Fibroblast of the conjunctiva (primary cell): Measurements from ENCODE around the gene ETNK2.
"Not testable (repeated sequence)": the region's sequence is repeated elsewhere in the genome, so short reads cannot be mapped to it uniquely, and the experiment has no call there.

Experiments
- DNase-seq: peaks from one replicate; pipeline ENCODE4 v3.0.0-alpha.2; 2010; ENCODE audit warnings: low read depth

Gene ETNK2

DNA sequence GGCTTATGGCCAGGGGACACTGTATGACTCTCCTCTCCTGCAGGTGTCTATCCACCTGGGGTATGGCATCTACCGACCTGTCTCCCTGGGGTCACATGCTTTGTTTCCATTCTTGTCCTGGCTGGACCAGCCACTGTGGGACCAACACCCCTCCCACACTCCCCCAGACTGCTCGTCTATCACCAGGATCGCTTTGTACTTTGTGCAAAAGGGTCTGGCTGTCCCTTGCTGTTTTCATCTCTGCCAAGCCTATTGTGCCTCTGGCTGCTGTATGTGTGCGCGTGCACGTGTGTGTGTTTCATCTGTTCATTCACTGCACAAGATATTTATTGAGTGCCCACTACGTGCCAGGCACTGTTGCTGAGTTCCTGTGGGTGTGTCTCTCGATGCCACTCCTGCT is 25.5 kb downstream of the ETNK2 start:
- DNase-seq = no peak

DNA sequence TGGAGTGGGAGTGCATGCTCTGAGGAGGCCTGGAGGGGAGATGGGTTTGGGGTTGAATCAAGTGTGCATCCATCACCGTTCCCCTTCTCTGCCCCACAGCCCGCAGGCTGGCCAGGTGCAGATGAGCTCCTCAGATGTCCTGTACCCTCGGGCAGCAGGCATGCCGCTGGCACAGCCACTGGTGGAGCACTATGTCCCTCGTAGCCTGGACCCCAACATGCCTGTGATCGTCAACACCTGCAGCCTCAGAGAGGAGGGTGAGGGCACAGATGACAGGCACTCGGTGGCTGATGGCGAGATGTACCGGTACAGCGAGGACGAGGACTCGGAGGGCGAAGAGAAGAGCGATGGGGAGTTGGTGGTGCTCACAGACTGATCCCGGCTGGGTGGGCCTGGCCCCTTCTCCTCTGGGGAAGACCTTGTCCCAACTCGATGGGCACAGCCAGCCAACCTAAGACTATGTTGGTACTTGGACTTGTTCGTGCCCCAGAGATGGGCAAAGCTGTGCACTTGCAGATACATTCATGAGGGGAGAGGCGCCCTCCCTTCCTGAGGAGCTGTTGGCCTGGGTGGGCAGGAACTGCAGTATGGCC is 26.0 kb downstream of the ETNK2 start:
- DNase-seq = no peak

DNA sequence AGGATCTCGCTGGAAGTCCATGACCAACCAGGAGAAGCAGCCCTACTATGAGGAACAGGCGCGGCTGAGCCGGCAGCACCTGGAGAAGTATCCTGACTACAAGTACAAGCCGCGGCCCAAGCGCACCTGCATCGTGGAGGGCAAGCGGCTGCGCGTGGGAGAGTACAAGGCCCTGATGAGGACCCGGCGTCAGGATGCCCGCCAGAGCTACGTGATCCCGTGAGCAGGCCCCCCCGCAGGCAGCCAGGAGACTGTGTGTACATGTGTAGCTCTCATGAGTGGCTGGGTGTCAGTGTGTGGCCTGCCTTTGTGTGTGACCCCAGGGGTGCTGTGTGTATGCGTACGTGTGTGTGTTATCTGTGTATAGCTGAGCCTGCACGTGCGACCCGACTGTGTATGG is 27.2 kb downstream of the ETNK2 start:
- no peak for DNase-seq

DNA sequence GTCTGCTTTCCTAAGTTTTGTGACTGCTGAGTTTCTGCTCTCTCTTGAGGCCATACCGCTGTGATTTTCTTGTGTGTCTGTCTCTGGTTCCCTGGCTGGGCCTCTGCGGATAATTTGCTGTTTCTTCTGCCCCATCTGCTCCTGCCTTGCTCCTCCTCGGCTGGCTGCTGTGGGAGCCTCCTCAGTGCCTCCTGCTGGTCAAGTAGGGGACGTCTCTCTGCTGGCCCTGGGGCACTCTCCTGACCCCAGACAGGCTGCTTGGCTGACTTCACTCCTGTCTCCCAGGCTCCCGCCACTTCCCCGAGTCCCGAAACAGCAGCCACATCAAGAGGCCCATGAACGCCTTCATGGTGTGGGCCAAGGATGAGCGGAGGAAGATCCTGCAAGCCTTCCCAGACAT is 28.5 kb downstream of the ETNK2 start:
- DNase-seq = no peak

DNA sequence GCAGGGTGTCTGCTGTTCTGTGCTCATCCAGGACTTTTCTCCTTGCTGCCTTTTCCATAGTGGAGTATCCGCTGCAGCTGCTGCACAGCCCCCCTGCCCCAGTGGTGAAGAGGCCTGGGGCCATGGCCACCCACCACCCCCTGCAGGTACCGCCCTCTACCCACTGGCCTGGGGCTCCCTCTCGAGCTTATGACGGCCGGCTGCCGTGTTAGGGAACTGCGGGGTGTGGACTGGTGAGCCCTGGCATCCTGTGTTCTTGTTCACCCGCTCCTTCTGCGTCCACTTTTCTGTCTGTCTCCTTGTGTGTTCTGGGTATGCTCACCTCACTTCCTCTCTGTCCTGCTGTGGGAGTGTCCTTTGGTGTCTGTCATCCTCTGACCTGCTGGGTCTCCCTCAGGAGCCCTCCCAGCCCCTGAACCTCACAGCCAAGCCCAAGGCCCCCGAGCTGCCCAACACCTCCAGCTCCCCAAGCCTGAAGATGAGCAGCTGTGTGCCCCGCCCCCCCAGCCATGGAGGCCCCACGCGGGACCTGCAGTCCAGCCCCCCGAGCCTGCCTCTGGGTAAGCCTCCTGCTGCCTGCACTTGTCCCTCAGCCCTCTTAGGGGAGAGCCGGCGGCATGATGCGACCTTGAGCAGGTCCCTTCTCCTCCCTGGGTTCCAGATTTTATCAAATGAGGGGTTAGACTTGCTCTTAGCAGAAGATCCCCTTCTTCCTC is 29.8 kb downstream of the ETNK2 start:
- no peak for DNase-seq

DNA sequence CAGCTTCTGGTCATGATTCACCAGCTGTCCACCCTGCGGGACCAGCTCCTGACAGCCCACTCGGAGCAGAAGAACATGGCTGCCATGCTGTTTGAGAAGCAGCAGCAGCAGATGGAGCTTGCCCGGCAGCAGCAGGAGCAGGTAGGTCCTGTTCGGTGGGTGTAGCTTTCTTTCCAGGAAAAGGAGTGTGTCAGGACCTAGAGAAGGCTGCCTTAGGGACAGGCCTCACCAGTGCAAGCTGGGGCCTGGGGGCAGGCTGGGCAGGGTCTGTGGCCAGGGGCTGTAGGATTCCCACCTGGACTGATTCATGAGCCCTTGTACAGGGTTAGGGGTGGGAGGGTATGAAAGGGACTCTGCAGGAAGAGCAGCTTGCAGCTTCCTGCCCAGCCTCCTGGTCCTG is 35.3 kb downstream of the ETNK2 start:
- DNase-seq = no peak

DNA sequence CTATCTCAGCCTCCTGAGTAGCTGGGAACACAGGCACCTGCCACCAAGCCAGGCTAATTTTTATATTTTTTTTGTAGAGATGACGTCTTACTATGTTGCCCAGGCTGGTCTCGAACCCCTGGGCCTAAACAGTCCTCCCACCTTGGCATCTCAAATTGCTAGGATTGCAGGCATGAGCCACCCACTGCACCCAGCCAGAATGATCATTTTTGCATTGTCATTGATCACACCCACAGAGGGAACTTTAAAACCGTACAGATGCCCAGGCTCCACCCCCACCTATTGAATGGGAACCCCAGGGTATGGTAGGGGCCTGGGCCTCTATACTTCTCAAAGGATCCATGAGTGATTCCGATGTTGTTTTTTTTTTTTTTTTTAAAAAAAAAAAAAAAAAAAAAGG is 36.7 kb downstream of the ETNK2 start:
- no peak for DNase-seq

DNA sequence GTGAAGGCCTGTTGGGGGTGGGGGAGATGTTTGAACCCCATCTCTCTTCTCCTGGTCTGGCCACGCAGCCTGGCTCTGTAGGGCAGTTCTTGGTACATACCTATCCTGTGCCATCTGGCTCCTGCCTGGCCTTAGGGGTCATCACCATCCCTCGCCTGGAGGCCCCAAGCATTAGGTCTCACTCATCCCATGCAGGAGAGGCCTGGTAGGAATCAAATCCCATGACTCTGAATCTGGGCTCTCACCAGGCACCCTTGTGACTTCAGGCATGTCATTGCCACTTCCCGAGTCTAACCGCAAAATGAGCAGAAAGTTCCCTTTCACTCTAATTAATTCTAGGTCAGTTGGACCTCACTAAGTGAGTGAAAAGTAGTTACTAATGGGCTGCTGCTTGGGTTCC is 37.2 kb downstream of the ETNK2 start:
- no peak for DNase-seq

DNA sequence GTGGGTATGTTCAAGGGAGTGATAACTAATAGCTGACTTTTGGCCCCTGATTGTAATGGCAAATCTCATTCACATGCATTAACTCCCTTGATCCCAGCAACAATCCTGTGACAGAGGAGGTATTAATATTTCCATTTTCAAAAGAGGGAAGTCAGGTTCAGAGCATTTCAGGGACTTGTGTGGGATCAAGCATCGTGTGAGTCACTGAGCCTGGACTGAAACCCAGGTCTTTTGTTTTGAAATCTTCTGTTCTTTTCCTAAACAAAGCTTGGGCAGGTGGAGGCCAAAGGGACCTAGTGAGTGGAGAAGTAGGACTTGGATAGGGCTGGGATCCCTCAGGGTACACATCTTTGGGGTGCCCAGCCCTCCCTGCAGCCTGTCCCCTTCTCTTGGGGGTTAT is 37.9 kb downstream of the ETNK2 start:
- DNase-seq = no peak

DNA sequence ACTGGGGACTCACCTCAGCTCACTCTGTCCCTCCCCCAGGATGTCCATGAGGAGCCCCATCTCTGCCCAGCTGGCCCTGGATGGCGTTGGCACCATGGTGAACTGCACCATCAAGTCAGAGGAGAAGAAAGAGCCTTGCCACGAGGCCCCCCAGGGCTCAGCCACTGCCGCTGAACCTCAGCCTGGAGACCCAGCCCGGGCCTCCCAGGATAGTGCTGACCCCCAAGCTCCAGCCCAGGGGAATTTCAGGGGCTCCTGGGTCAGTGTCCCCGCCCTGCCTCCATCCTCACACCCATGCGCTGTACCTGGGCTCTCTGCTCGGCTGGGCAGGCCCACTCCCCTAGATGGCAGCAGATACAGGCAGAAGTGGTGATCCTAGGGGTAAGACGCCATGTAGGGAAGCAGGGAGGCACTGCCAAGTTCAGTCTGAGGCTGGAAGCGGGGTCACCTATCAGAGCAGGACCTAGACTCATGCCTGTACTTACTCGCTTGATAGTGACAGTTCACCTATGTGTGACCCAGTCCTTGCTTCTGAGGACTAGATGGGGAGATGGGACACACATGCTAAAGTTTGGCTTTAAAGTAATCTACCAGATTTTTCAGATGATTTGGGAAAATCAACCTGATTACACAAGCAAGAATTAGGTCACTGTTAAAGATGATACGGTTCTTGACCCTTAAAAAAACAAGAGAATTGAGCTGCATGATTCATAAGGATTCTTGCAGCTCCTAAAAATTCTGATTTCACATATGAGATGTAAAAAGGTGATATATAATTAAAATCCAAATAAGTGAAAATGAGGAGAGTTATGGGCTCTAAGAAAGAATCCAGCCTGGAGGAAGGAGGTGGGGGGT is 38.7 kb downstream of the ETNK2 start:
- DNase-seq = no peak

DNA sequence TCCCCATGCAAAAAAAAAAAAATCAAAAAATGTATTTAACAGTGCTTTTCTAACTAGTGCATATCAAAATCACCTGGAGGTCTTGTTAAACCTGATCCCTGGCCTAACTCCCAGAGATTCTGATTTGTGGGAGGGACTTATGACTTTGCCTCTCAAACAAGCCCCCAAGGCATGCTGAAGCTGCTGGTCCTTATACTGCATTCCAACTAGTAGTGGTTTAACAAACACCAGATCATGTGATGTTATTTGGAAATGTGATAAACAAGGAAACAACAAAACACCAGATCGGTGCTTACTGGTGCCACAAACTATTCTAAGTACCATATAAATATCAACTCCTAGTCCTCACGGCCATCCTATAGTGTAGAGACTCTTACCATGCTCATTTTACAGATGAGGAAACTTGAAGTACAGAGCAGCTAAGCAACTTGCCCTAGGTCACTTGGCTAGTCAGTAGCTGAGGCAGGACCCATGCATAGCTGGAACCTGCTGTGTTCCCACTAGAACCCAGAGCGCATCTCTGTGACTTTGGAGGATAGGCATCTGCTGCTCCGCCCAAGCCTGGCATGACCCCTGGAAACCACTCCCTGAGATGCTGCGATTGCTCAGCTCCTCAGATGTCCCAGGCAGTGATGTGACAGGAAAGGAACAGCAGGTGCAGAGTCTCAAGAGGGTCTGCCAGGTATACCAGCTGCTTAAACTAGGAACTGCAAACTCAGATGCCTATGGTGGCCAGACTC is 40.8 kb downstream of the ETNK2 start:
- no peak for DNase-seq

DNA sequence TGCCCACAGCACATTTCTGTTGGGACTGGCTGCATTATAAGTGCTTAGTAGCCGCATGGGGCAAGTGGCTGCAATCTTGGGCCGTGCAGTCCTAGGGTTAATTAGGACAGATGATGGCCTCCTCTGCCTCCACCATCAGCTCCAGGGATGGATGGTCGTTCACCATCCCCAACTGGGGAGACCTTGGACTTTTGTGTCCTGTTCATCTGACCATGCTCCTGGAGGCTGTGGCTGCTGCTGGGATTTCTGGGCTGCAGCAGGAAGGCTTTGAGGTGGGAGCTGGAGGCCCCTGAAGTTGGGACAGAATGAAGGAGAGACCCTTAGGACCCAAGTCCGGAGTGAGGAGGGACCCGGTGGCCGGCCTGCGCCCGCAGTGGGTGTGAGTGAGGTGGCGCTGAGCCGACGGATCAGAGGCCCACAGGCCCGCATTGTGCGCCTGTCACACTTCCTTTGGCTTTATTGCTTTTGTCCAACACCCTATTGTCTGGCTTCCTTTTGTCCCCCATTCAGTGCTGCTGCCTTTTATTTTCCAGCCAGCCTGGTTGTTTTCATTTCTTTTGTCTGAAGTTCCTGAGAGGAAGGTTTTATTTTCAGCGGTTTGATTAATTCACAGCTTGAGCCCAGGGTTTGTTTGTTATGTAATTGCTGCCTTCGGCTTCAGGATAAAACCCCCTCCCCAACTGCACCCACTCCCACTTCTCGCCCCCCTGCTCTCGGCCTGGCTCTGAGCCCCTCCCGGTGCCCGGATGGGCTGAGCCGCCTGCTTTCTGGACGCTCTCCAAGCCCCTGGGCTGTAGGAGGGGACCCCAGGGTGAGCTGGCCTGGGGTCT is 43.3 kb downstream of the ETNK2 start:
- DNase-seq = no peak

DNA sequence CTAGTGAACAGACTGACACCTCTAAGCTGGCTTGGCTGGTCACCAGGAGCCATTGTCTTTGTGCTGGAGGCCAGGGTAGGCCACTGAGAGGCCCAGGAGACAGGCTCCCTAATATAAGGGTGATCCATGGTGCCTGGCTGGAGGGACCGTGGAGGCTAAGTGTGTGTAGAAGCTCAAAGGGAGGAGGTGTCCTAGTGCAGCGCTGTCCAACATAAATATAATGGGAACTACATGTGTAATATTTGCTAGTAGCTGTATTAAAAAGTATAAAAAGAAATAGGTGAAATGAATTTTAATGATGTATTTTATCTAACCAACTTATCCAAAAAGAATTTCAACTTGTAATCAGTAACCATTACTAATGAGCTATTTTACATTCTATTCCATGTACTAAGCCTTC is 44.0 kb downstream of the ETNK2 start:
- no peak for DNase-seq

DNA sequence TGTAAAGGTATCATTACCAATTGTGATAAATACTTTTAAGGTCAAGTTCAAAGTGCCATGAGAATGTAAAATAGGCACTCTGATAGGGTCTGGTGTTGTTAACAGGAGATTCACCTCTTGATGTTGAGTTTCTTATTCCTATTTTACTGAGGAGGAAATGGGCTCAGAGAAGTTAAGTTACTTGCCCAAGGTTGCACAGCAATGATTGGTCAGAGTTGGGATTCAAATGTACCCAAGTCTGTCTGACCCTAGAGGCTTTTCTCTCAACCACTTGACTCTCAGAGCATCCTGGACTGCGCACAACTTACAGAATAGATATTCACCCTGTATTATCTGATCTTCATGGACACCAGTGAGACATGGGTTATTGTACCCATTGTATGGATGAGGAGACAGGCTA is 45.0 kb downstream of the ETNK2 start:
- no peak for DNase-seq

DNA sequence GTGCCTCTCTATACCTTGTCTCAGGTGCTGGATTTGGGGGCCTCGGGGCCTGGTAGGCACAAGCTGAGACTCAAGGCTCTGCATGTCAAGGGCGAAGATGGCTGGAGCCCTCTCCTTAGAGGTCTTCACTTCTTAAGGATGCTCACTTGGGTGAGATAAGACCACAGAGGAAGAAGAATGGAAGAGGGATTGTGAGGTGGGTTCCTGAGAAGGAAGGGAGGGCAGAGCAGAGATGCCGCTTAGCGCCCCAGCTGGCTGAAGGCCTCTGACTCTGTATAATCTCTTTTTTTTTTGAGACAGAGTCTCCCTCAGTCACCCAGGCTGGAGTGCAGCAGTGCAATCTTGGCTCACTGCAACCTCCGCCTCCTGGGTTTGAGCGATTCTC is 46.7 kb downstream of the ETNK2 start:
- no peak for DNase-seq

DNA sequence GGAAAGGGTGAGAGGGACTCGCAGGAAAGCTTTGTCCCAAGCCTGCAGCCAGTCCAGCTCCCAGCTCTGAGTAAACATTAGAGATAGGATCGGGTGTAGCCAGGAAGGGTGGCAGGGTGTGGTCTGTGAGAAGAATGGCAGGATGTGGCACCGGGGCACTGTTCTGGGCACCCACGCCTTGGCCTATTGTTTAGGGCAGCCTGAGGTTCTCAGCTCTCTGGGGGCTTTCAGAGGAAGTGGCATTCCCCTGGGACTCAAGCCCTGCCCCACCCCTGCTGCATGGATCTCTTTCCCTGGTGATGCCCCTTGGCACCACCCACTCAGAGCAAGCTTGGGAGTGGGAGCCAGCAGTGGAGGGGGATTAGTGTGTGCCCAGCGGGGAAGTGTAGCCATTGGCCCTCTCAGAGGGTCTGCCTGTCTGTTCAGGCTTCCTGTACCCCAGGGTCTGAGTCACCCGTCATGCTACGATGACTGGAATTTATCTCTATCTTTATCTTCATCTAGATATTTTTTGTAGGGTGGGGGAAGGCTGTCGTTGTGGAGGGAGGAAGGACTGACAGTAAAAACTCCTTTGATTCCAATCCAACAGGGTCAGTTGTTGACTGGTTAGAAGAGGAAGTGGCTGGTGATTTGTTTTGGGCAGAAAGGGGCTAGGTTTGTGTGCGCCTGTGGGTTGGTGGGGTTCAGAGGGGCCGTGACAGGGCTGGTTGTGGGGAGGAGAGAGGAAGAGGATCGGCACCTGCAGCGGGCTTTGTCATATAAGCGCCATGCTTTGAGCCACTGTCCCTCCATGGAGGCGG is 47.3 kb downstream of the ETNK2 start:
- DNase-seq = no peak

DNA sequence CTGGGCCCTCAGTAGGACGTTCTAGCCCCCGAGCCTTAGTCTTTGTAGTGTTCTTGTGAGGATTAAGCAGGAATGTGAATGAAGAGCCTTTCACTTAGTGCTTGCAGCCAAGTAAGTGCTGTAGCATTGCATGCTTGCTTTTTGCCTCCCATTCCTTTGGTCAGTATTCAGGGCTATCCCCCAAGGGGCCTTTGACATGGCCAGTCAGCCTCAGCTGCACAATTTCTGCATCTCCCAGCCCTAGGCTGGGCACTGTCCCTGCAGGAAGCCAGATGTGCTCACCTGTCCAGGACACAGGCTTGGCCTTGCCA is 48.5 kb downstream of the ETNK2 start:
- peak; percentile 27 for DNase-seq

DNA sequence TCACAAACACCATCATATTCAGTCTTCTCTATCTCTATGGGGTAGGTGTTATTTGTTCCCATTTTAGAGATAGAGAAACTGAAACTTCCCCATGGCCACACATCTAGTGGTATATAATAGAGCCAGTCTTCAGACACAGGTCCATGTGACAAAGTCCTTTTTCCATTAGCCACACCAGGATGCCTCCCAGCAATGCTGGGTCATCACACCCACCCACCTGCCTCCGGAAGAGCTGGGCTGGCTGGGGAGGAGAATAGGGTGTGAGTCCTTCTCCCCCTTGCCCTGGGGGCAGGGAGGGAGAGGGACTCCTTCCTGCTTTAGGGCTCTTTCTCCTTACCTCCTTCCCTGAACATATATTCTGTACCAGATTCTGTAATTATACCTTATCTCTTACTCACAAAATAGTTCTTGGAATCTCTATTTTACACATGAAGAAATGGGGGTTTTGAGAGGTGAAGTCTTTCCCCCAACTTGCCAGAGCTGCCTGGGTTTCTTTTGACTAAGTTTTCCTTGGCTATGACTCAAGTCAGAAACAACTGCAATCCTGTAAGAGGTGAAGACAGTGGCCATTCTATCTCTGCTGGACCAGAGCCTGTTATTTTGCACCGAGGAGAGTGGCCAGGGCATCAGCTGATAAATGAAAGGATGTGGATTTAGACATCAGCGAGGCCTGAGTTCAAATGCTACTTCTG is 49.0 kb downstream of the ETNK2 start:
- no peak for DNase-seq

DNA sequence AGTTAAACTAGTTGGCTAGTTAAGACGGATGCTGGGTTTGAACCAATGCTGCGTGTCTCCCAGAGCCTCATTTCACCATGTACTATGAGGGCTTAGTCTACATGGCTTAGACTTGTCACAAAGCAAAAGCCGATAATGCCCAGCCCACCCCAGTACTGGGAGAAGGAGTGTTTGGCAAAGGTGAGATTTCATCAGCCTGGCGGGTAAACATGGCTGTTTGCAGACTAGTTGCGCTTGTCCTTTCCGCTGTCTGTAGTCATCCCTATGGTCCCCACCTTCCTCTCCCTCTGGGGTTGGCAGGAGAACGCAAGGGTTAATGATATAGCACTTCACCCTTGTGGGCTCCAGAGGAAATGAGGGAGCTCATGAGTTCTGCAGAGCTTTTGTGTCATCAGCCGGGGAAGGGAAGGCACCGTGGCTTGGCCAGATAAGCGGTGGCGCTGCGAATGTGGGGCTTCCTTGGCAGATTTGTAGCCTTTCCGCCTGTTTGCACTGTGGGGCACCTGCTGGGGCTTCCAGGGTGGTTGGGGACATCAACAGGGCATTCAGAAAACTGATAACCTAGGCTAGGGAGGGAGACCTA is 49.7 kb downstream of the ETNK2 start:
- DNase-seq = no peak

DNA sequence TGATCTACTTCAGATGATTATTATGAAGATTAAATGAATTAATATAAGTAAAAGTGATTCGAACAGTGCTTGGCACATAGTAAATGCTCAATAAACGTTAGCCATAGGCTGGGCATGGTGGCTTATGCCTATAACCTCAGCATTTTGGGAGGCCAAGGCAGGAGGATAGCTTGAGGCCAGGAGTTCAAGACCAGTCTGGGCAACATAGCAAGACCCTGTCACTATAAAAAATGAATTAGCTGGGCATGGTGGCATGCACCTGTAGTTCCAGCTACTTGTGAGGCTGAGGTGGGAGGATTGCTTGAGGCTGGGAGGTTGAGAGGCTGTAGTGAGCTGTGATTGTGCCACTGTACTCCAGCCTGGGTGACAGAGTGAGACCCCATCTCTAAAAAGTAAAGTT is 52.1 kb downstream of the ETNK2 start:
- DNase-seq = not testable (repeated sequence)
